Colon (tissue), 2 donors: Measurements from ENCODE around the gene COX4I1.
"Not testable (repeated sequence)": the region's sequence is repeated elsewhere in the genome, so short reads cannot be mapped to it uniquely, and the experiment has no call there.

Experiments
- FAIRE-seq: peaks from 2 replicates; lab custom pipeline; 2012; peaks lifted over from hg19 to GRCh38; lab: Jason Lieb, UNC
- donor health status: control.
- donor health status: control.

Gene COX4I1

GRCh38 chr16:85824161-85825135 lies 25.0 kb downstream of the COX4I1 start:
- FAIRE-seq = no peak

- FAIRE-seq = no peak
Measured at GRCh38 chr16:85825326-85825725, 25.8 kb downstream of the COX4I1 start.

DNA sequence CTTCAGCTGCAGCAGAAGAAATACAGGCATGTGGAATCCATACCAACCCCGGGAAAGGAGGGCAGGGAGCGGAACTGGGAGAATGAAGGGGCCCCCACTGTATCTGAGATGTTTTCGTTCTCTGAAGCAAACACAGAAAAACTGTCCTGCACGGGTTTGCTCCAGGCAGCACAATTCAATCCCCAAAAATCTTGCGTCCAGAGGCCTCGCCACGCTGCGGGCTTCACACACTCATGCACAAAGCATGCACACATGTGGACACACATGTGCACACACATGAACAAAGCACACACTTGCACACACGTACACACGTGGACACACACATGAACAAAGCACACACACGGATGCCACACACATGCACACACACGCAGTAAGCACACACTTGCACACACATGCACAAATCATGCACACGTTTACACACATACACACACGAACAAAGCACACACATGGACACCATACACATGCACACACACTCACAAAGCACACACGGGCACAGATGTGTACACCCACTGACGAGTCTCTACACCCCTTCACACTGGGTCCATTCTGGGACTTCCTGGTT lies 27.3 kb downstream of the COX4I1 start:
- FAIRE-seq = no peak

DNA sequence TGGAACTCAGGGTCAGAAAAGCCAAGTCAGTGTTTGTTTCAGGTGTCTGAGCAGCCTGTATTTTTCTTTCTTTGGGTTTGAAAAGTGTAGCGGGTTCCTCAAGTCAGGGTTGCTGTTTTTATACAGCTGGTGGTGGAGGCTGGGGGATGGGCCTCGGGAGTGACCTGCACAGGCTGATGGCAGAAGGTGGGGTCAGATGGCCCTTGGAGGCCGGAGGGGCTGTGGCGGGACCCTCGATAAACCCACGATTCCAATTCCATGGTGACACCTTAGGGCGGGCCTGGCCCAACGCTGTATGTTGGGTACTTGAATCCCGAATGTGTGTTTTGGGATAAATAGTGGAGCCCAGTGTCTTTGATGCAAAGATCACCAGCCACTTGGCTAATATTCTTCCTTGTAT lies 28.7 kb downstream of the COX4I1 start:
- no peak for FAIRE-seq

- FAIRE-seq = no peak
Measured at GRCh38 chr16:85829171-85829719, 29.8 kb downstream of the COX4I1 start.

DNA sequence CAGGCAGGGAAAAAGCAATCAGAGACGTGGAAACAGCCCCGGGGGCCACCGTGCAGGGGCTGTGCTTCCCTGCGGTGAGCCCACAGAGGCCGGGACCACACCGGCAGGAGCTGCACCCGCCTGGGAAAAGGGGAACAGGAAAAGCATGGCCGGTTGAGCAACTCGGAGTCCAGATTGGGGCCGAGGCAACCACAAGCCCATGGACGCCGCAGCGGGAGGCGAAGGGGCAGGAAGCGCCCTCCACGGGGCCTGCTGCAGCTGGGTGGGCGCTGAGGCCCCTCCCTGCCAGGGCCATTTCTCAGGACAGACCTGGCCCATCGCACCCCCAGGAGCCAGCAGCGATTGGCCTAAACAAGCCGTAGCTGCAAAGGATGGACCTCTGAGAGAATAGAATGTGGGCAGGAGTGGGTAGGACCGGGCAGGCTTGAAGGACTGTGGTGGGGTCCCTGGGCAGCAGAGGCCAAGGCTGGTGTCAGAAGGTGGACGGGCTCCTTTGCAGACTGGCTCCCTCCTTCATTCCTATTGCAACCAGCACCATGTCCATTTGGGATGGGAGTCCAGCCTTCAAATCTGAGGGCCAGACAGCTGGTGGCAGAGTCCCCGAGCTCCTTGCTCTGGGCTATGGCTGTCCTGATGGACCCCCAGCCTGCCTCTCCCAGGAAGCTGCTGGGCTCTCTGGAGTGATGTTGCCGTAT lies 30.4 kb downstream of the COX4I1 start:
- FAIRE-seq = no peak

- no peak for FAIRE-seq
Measured at GRCh38 chr16:85830821-85831220, 31.3 kb downstream of the COX4I1 start.

DNA sequence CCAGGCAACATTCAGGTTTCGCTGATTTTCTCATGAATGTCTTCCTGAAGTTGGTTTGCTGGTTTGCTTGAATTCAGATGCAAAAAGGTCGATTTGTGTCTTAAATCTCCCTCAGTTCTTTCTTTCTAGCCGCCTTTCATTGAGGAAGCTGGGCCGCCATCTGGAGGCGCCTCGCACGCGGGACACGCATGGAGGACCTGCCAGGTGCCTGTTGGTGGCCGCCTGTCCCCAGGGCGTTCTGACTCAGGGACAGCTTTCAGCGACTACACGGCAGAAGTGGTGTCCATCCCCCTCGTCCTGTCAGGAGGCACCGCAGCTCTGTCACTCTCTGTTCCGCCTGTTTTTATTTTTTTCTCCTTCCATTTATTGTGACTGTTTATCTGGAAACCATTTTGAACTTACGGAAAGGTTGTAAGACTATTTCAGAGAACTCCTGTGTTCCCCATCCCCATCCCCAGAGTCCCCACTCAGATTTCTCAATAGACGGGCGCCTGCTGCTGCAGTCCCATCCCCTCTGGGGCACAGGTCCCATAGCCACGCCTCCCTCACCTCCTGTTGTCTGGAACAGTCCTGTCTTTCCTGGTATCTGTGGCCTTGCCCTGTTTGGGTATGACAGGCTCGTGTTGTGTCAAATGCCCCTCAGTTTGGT lies 33.2 kb downstream of the COX4I1 start:
- FAIRE-seq = no peak

DNA sequence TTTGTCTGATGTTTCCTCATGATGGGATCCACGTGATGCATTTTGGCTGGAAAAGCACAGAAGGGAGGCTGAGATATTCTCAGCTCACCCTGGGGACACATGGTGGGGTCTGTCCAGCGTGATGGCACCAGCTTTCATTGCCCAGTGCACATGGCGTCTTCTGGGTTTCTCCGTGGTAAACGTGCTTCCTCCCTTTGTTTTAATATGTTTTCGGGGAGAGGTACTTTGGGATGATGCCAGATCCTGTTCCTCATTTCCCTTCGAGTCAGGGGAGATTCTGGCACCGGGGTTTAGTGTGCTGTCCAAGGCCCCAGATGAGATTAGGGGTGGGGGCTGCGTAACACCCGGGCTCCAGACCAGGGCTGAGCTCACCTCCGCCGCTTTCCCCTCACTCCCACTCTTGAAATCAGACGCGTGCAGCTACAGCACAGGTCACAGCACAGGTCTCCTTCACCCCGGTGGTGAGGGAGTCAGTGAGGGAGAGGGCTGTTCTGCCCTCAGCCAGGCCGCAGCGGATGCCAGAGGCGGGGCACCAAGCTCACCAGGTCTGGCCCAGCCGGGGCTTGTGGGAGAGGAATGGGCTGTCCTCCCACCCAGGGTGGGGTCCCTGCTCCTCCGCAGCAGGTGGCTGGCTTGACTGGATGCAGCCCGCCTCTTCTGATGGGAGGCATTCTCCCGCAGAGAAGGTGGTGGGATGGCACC lies 33.9 kb downstream of the COX4I1 start:
- FAIRE-seq = no peak

DNA sequence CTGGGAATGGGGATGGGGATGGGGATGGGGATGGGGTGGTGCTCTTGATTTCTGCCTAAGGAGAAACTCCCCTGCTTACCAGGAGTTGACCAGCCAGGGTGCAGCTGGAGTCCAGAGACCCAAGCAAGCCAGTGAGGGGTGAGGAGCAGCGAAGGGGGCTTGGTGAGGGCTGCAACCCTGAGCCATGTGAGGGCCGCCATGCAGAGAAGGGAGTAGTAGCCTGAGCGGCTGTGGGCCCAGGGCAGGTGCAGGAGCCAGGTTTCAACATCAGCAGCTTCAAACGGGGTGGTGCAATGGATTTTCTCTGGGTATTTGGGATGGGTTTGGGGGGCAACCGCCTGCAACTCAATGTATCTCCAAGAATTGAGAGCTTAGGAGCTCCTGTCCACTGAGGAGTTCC lies 35.2 kb downstream of the COX4I1 start:
- no peak for FAIRE-seq

GRCh38 chr16:85835227-85835751 lies 35.8 kb downstream of the COX4I1 start:
- FAIRE-seq = no peak

DNA sequence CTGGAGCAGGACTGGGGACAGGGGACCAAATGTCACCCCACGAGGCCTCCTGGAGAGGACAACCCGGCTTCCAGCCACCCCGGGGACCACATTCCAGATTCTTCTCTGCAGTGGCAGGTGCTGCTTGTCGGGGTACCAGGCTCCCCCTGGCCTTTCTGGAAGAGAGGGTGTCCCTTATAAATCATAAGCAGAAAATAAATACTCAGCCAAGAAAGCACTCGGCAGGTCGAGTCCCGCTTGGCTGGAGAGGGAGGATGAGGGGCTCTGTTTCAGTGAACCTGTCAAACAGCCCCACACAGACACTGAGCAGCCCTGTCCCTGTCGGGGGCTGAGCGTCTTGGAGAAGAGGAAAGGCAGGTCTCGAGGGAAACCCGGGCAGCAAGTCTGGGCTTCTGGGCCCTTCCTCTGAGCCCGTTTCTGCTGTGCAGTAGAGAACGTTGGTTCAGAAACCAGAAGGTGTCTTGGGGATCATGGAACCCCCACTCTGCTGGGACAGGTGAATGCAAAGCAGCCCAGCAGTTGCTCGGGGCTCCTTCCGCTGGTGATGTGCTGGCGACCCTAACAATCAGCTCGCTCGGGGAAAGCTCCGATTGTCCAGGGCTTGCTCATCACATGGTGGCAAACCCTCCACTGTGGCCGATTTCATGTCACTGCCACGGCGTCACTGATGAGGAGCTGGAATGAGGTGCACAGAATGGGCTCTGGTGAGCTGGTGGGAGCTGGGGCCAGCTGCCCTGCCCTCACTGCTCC lies 36.6 kb downstream of the COX4I1 start:
- no peak for FAIRE-seq

DNA sequence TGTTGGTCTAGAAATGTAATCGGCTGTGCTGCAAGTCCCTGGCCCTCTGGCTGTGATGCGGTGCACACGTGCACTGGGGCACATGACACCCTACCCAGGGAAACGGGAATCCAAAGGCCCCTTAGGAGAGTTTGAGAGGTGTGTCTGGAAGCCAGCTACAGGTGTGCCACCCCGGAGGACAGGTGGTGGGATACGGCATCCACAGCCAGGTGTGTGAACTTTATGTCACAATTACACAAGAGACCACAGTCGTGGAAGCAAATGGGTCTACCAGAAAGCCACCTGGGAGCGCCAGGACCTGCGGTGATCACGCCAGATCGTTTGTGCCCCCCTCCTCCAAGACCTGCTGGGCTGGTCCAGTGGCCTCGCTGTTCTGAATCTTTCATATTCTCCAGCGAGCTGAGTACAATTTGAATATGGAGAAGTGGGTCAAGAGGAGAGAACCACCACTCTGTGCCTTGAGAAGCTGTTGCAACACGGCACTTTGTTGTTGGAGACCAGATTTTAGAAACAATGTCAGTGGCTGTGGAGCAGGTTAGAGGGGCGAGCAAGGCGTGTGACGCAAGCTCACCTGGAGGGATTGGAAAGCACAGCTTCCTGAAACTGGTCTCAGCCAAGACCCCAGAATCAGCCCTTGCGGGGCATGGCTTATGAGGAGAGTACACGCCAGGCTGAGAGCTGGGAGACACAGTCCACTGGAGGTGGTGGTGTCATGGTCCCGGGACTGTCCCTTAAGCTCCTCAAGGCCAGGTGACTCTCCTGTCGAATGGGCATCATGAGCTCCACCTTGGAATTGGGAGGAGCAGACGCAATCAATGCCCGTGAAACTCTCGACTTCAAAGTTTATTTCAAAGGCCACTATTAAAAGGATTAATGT lies 37.4 kb downstream of the COX4I1 start:
- no peak for FAIRE-seq

- FAIRE-seq = not testable (repeated sequence)
Measured at GRCh38 chr16:85837654-85838053, 38.2 kb downstream of the COX4I1 start.

GRCh38 chr16:85838381-85838780 lies 38.9 kb downstream of the COX4I1 start:
- no peak for FAIRE-seq

DNA sequence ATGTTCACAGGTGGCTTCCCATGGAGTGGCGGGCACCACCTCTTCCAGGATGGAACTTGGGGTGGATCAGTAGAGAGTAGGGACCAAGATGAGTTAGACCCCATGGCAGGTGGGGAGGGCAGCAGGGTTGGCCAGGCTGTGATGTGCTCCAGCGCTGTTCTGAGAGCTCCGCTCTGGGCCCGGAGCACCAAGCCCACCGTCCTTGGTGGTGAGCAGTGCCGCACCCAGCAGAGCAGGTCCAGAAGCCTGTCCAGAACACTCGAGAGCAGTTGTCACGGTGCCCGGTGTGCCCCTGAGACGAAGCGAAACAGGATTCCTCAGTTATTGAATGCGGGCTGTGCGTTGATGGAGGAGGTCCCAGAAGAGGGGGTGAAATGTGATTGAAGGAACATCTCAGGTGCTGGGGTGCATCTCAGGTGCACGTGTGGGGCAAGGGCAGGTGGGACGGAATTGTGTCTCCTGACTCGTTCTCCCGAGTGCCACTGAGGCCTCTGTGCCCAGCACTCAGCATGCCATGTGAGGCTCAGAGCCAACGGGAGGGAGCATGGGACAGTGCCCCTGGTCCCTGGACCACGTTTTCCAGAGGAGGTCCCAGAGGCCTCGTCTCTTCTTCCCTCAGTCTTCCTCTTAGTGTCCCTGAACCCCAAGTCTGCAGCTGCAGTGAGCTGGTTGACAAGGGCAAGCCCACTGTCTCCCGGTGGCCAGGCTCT lies 39.5 kb downstream of the COX4I1 start:
- FAIRE-seq = no peak

DNA sequence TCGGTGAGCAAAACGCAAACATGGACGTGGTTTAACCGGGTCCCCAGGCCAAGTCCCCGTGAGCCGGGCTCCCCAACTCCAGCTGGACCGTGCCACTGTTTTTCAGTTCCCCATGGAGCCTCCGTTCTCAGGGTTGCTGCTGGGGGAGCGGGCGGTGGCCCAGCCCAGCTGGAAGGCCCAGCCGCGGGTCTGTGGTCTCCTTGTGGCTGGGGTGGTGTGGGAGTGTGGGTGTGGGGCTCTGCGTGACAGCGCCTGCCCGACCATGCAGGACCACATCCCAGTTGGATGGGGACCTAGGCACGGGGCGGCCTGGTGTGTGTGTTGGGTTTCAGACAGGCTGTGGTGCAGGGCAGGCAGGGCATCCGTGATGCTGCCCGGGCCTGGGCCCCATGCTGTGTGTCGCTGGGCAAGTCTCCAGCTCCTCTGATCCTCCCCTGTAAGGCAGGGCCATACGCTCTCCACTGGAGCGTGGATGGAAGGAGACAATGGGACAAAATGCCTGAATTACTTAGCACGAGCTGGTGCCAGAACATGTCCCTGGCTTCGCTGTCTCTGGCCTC lies 40.3 kb downstream of the COX4I1 start:
- FAIRE-seq = no peak

DNA sequence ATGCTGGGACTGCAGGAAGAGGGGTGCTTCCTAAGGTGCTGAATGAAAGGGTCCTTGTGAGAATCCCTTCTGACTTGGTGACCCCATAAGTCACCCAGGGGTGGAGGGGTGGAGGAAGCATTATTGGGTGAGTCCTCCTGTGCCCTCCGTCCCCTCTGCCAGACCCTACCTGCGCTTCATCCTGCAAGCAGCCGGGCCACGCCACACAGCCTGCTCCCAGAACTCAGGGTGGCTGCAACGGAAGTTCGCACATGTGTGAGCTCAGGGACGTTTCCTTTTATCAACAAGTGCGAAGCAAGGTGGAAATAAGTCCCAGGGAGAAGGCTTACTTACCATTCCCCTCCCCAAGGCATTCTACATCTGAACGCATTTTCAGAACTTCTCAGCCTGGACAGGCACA lies 40.9 kb downstream of the COX4I1 start:
- FAIRE-seq = no peak

DNA sequence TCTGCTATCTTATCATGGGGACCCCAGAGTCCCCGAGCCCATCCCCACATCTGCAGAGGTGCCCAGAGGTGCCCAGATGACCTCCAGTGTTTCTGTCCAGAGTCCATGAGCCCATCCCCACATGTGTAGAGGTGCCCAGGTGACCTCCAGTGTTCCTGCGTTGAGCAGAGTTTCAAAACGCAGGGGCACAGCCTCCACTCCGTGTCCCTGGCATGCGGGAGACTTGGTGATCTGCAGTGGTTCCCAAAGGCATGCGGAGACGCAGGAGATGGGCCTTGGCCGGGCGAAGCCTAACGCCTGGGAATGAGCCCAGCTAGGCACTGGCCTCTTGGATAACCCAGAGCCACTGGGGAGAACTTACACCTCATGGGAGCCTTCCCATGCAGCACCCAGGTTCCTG lies 41.3 kb downstream of the COX4I1 start:
- no peak for FAIRE-seq
